H1 (cell line): ENCODE data around the gene MCF2L. TPM values are rescaled to one million over a fixed set of nuclear protein-coding genes. Genes with fewer than 3 reads are reported as not detected.

ENCODE experiments used
- CTCF ChIA-PET: fragments of 300-600 bp; sonication (Branson Sonifier 250); formaldehyde crosslinking; loops from one replicate; lab custom pipeline; 2021; ENCODE audit not compliant: partially characterized antibody; lab: Charles Lee
- POLR2A ChIA-PET: fragments of 300-600 bp; sonication (Branson Sonifier 250); formaldehyde crosslinking; loops from one replicate; lab custom pipeline; 2021; ENCODE audit warnings: inconsistent platforms; ENCODE audit not compliant: partially characterized antibody; lab: Charles Lee
- DNase-seq, 2 experiments: peaks; one replicate each; pipeline versions ENCODE4 v3.0.0 to v3.0.0-alpha.2; 2010 to 2022; ENCODE audit warnings: low spot score in 2 of 2, low read depth in 1 of 2, mixed read lengths in 1 of 2
- FAIRE-seq: peaks from 2 replicates; lab custom pipeline; 2011; peaks lifted over from hg19 to GRCh38; lab: Jason Lieb, UNC
- H2AFZ ChIP-seq: 2 replicates; pipeline ENCODE4 v1.8.1; 2012; ENCODE audit warnings: low read length, inconsistent platforms
- H2AK5ac ChIP-seq: 2 replicates; pipeline ENCODE4 v1.6.1; 2013; ENCODE audit warnings: low read depth, low read length
- H2BK120ac ChIP-seq: replicated peaks from 2 replicates; pipeline ENCODE3; 2013; ENCODE audit warnings: low read depth, low read length, inconsistent platforms
- H2BK12ac ChIP-seq: 2 replicates; pipeline ENCODE4 v1.6.1; 2013; ENCODE audit warnings: low read depth, low read length
- H2BK15ac ChIP-seq: 2 replicates; pipeline ENCODE4 v1.6.1; 2013; ENCODE audit warnings: low read length
- H2BK20ac ChIP-seq: 2 replicates; pipeline ENCODE4 v1.6.1; 2013; ENCODE audit warnings: low read length
- H2BK5ac ChIP-seq: 2 replicates; pipeline ENCODE4 v1.6.1; 2013; ENCODE audit warnings: low read depth, low read length
- H3K14ac ChIP-seq: 2 replicates; pipeline ENCODE4 v1.6.1; 2013; ENCODE audit warnings: inconsistent platforms; ENCODE audit not compliant: insufficient read length
- H3K18ac ChIP-seq: 2 replicates; pipeline ENCODE4 v1.6.1; 2013; ENCODE audit warnings: low read length; ENCODE audit errors: extremely low read depth
- H3K23ac ChIP-seq: 2 replicates; pipeline ENCODE4 v1.6.1; 2013; ENCODE audit warnings: inconsistent platforms; ENCODE audit not compliant: insufficient read length
- H3K23me2 ChIP-seq: 2 replicates; pipeline ENCODE4 v1.6.1; 2013; ENCODE audit warnings: low read depth, low read length
- H3K27ac ChIP-seq: 2 replicates; pipeline ENCODE4 v1.6.1; 2011; ENCODE audit warnings: low read depth, low read length, inconsistent platforms
- H3K27me3 ChIP-seq, 4 experiments: replicated peaks in 1 of 4; 1 replicate in 1 of 4; 2 replicates in 3 of 4; pipeline versions ENCODE4 v1.6.1 to v1.8.1; 2011 to 2013; ENCODE audit warnings: low read length in 3 of 4, mild to moderate bottlenecking in 3 of 4, inconsistent platforms in 2 of 4, mixed read lengths in 2 of 4, moderate library complexity in 1 of 4; ENCODE audit not compliant: control insufficient read depth in 3 of 4, insufficient read depth in 3 of 4; ENCODE audit errors: extremely low read depth in 1 of 4
- H3K36me3 ChIP-seq, 4 experiments: 2 replicates each; pipeline versions ENCODE4 v1.6.1 to v1.8.1; 2011 to 2013; ENCODE audit warnings: mild to moderate bottlenecking in 4 of 4, low read length in 3 of 4, moderate library complexity in 2 of 4, control low read depth in 1 of 4, inconsistent platforms in 1 of 4; ENCODE audit not compliant: insufficient read depth in 4 of 4, control insufficient read depth in 2 of 4
- H3K4ac ChIP-seq: replicated peaks from 2 replicates; pipeline ENCODE3; 2013; ENCODE audit warnings: low read length, low read depth, mixed read lengths, inconsistent platforms; ENCODE audit not compliant: insufficient read length
- H3K4me1 ChIP-seq, 4 experiments: replicated peaks in 1 of 4; 1 replicate in 1 of 4; 2 replicates in 3 of 4; pipeline versions ENCODE4 v1.6.1 to v1.8.1; 2011 to 2013; ENCODE audit warnings: low read length in 3 of 4, inconsistent platforms in 2 of 4, mixed read lengths in 1 of 4; ENCODE audit not compliant: insufficient read depth in 4 of 4, control insufficient read depth in 3 of 4
- H3K4me2 ChIP-seq, 2 experiments: 2 replicates each; pipeline versions ENCODE4 v1.6.1 to v1.8.1; 2011 to 2013; ENCODE audit warnings: low read depth in 2 of 2, low read length in 2 of 2, control low read depth in 1 of 2, inconsistent platforms in 1 of 2, mild to moderate bottlenecking in 1 of 2; ENCODE audit not compliant: insufficient read depth in 1 of 2
- H3K4me3 ChIP-seq, 4 experiments: fragments of 200-600, 300-600 bp in 1 of 4; sonication (generic), shearing (Covaris generic), sonication (Bioruptor Twin) in 1 of 4; 2 replicates each; pipeline versions ENCODE4 v1.5.1 to v1.8.1; 2011 to 2016; ENCODE audit warnings: low read length in 4 of 4, low read depth in 3 of 4, control low read depth in 2 of 4, inconsistent platforms in 2 of 4, mild to moderate bottlenecking in 2 of 4, mixed read lengths in 1 of 4, moderate library complexity in 1 of 4; ENCODE audit not compliant: insufficient read depth in 2 of 4; ENCODE audit errors: extremely low read depth in 1 of 4
- H3K56ac ChIP-seq: replicated peaks from 2 replicates; pipeline ENCODE3; 2013; ENCODE audit warnings: low read depth, mild to moderate bottlenecking, mixed read lengths, low read length, inconsistent platforms; ENCODE audit not compliant: insufficient read length
- H3K79me1 ChIP-seq: 2 replicates; pipeline ENCODE4 v1.6.1; 2013; ENCODE audit warnings: low read depth, low read length, control low read depth
- H3K79me2 ChIP-seq, 2 experiments: 2 replicates each; pipeline versions ENCODE4 v1.6.1 to v1.8.1; 2012 to 2013; ENCODE audit warnings: low read length in 2 of 2, mild to moderate bottlenecking in 2 of 2, inconsistent platforms in 1 of 2; ENCODE audit not compliant: insufficient read depth in 2 of 2, control insufficient read depth in 1 of 2
- H3K9ac ChIP-seq, 4 experiments: replicated peaks in 1 of 4; 1 replicate in 1 of 4; 2 replicates in 3 of 4; pipeline versions ENCODE4 v1.6.1 to v1.8.1; 2011 to 2013; ENCODE audit warnings: low read depth in 3 of 4, low read length in 3 of 4, control low read depth in 2 of 4, mild to moderate bottlenecking in 2 of 4, moderate library complexity in 2 of 4, inconsistent platforms in 1 of 4; ENCODE audit errors: extremely low read depth in 1 of 4
- H3K9me3 ChIP-seq, 2 experiments: 2 replicates each; pipeline versions ENCODE4 v1.6.1 to v1.8.1; 2012 to 2013; ENCODE audit warnings: mild to moderate bottlenecking in 2 of 2, moderate library complexity in 2 of 2, control low read depth in 1 of 2, inconsistent platforms in 1 of 2, low read depth in 1 of 2, low read length in 1 of 2, mixed read lengths in 1 of 2; ENCODE audit not compliant: insufficient read depth in 2 of 2
- H4K20me1 ChIP-seq, 2 experiments: replicated peaks in 1 of 2; 2 replicates each; pipeline versions ENCODE3 to v1.8.1; 2011 to 2013; ENCODE audit warnings: inconsistent platforms in 2 of 2, low read length in 2 of 2, mild to moderate bottlenecking in 1 of 2; ENCODE audit not compliant: insufficient read depth in 2 of 2, control insufficient read depth in 1 of 2
- H4K5ac ChIP-seq: 2 replicates; pipeline ENCODE4 v1.6.1; 2013; ENCODE audit warnings: low read length, low read depth, mixed read lengths, inconsistent platforms; ENCODE audit not compliant: insufficient read length
- H4K8ac ChIP-seq: 2 replicates; pipeline ENCODE4 v1.8.0; 2013; ENCODE audit warnings: mild to moderate bottlenecking, moderate library complexity, low read length, inconsistent platforms; ENCODE audit not compliant: insufficient read depth; ENCODE audit errors: extremely low read depth
- H4K91ac ChIP-seq: replicated peaks from 2 replicates; pipeline ENCODE3; 2013; ENCODE audit warnings: low read length, mixed read lengths, inconsistent platforms; ENCODE audit not compliant: insufficient read length
- BCL11A ChIP-seq, 2 experiments: IDR thresholded peaks; one replicate each; pipeline ENCODE4 v1.6.1; 2011; ENCODE audit warnings: low read depth in 2 of 2, low read length in 2 of 2, mild to moderate bottlenecking in 2 of 2
- BRCA1 ChIP-seq: IDR thresholded peaks from 2 replicates; pipeline ENCODE4 v1.6.1; 2012; ENCODE audit warnings: low read depth, low read length, improper control_type of control experiment
- GTF2F1 ChIP-seq: IDR thresholded peaks from 2 replicates; pipeline ENCODE4 v1.6.1; 2012; ENCODE audit warnings: low read depth, low read length, improper control_type of control experiment, borderline replicate concordance
- KDM4A ChIP-seq: IDR thresholded peaks from one replicate; pipeline ENCODE4 v1.7.1; 2012; ENCODE audit warnings: low read depth, mild to moderate bottlenecking, moderate library complexity, low read length, inconsistent platforms; ENCODE audit not compliant: severe bottlenecking
- POLR2A ChIP-seq, 2 experiments: IDR thresholded peaks; 1 replicate in 1 of 2; 2 replicates in 1 of 2; pipeline ENCODE4 v1.6.1; 2011; ENCODE audit warnings: low read depth in 2 of 2, low read length in 2 of 2, mild to moderate bottlenecking in 2 of 2; ENCODE audit errors: control extremely low read depth in 1 of 2
- POU5F1 ChIP-seq: IDR thresholded peaks from 2 replicates; pipeline ENCODE4 v1.6.1; 2011; ENCODE audit warnings: low read depth, mild to moderate bottlenecking, low read length, moderate library complexity
- SIX5 ChIP-seq: IDR thresholded peaks from 2 replicates; pipeline ENCODE4 v1.6.1; 2011; ENCODE audit warnings: mild to moderate bottlenecking, low read depth, low read length
- SUZ12 ChIP-seq: fragments of 200-600 bp; sonication (generic); IDR thresholded peaks from 2 replicates; pipeline ENCODE4 v1.6.1; 2012; ENCODE audit warnings: mild to moderate bottlenecking, inconsistent platforms, low read length, moderate library complexity, mixed read lengths
- YY1 ChIP-seq: IDR thresholded peaks from 2 replicates; pipeline ENCODE4 v1.6.1; 2011; ENCODE audit warnings: low read depth, mild to moderate bottlenecking, low read length
- WGBS, 2 experiments: shearing (Covaris generic) in 1 of 2; methylation state at CpG; one replicate each; pipeline versions ENCODE4 v1.1.6 to v1.1.7; 2013 to 2015; ENCODE audit warnings: low lambda C conversion rate in 2 of 2, mixed read lengths in 2 of 2, inconsistent platforms in 1 of 2, low coverage in 1 of 2, missing lambda C conversion rate in 1 of 2; ENCODE audit not compliant: insufficient replicate concordance in 2 of 2, insufficient coverage in 1 of 2, insufficient read length in 1 of 2; ENCODE audit errors: extremely low coverage in 1 of 2, missing lambda C conversion rate in 1 of 2; 5-methylcytosine and 5-hydroxymethylcytosine counted together
- polyA plus RNA-seq, 7 experiments: library from polyadenylated mRNA; depleted of rRNA in 3 of 7; stranded (reverse) in 5 of 7; unstranded in 2 of 7; fragments of >200 nt in 5 of 7; fragments of 200-250 nt in 2 of 7; gene quantifications; 1 replicate in 5 of 7; 2 replicates in 1 of 7; 4 replicates in 1 of 7; pipeline versions ENCODE4 v1.2.1 to v1.2.3, GENCODE V29; 2011 to 2013; ENCODE audit warnings: missing spikeins in 2 of 7, mixed read lengths in 2 of 7
- total RNA-seq: library from RNA; stranded (reverse); fragmentation: NEBNext Ultra II Directional; extraction: Animal tissue kit (Norgen Biotek cat#: 25700); gene quantifications from 2 replicates; pipeline ENCODE4 v1.2.1, GENCODE V29; 2021

Gene MCF2L
- total and polyA plus RNA-seq, 2 of the 8 experiments (the other 6 are each of a cell fraction or from before 2014, with no cell fraction given): 10.1 to 24.4 TPM

- WGBS, 2 experiments: 92% methylated on average over 13 of the region's 17 CpGs; no CpG with 5 or more reads in 1 of the 2 experiments
- CTCF ChIA-PET: interaction anchor here (2.7 to 3.7 kb wide), 2 partner anchors 12 to 40 kb away, joined by 10 to 13 read pairs; partner anchors contain the start of gene MCF2L
- no peak for FAIRE-seq
Measured at GRCh38 chr13:113009743-113010509, 40.9 kb downstream of the MCF2L start.

More at GRCh38 chr13:113009743-113010509, 40.9 kb downstream of the MCF2L start:
- H3K4me3 ChIP-seq: no peak overlapping the region
- no peak overlapping the region for H2BK12ac ChIP-seq
- no peak overlapping the region for H3K14ac ChIP-seq
- H3K4ac ChIP-seq: no peak overlapping the region
- no peaks in the 10 kb centered on the region for H3K9me3 ChIP-seq
- H2BK5ac ChIP-seq: no peak overlapping the region
- H4K8ac ChIP-seq: peak overlapping the region; percentile 22; the same call in 1 of the 2 replicates
- peak overlapping the region; percentile 65 for H4K91ac ChIP-seq
- no peak for DNase-seq
- H3K27ac ChIP-seq: no peak overlapping the region
- TF ChIP-seq KDM4A: no peak
- no peak for TF ChIP-seq GTF2F1
- TF ChIP-seq BCL11A (IDR thresholded peaks at IDR 0.05; ENCODE audit: low read depth in 2 of 2, low read length in 2 of 2): no peak
- TF ChIP-seq YY1: no peak
- no peak for TF ChIP-seq POLR2A (IDR thresholded peaks at IDR 0.05; ENCODE audit: control extremely low read depth in 1 of 2, low read depth in 2 of 2, low read length in 2 of 2)
- TF ChIP-seq POU5F1: no peak
- TF ChIP-seq BRCA1: no peak
- no peak for TF ChIP-seq SIX5
- no peak for TF ChIP-seq SUZ12
- no peak overlapping the region for H3K4me2 ChIP-seq
- peaks cover 2% of the 10 kb centered on the region in 2 experiments for H4K20me1 ChIP-seq
- no peak overlapping the region for H2AK5ac ChIP-seq
- no peaks in the 10 kb centered on the region for H3K79me2 ChIP-seq
- no peak overlapping the region for H3K23ac ChIP-seq
- H4K5ac ChIP-seq: no peak overlapping the region
- H3K4me1 ChIP-seq: no peaks in the 10 kb centered on the region; a peak in 1 of 7 replicates
- no peak overlapping the region for H3K56ac ChIP-seq
- H3K9ac ChIP-seq: no peak overlapping the region
- H3K27me3 ChIP-seq: no peaks in the 10 kb centered on the region
- no peak overlapping the region for H2BK120ac ChIP-seq
- H2BK15ac ChIP-seq: no peak overlapping the region
- H3K18ac ChIP-seq: no peak overlapping the region
- no peaks in the 10 kb centered on the region for H3K23me2 ChIP-seq
- H3K79me1 ChIP-seq: peaks cover 6% of the 10 kb centered on the region
- no peaks in the 10 kb centered on the region for H3K36me3 ChIP-seq
- POLR2A ChIA-PET: interaction anchor here (0.7 kb wide), 1 partner anchor 33 kb away, joined by 3 read pairs; no protein-coding TSS in a partner anchor
- H2AFZ ChIP-seq: no peak overlapping the region
- H2BK20ac ChIP-seq: no peak overlapping the region
